Mononuclear cell (primary cell): Measurements from ENCODE around the gene INTS3. TPM values are rescaled to one million over a fixed set of nuclear protein-coding genes. Genes with fewer than 3 reads are reported as not detected.

Experiments
- H3K27me3 ChIP-seq: 2 replicates; pipeline ENCODE4 v1.6.0; 2011; ENCODE audit warnings: low read length, control low read depth; ENCODE audit not compliant: insufficient read depth
- H3K4me1 ChIP-seq: 2 replicates; pipeline ENCODE4 v1.5.1; 2011; ENCODE audit warnings: mild to moderate bottlenecking, low read length, control low read depth; ENCODE audit not compliant: insufficient read depth
- H3K4me3 ChIP-seq: 2 replicates; pipeline ENCODE4 v1.5.1; 2011; ENCODE audit warnings: mild to moderate bottlenecking, low read length, moderate library complexity
- H3K9me3 ChIP-seq: 2 replicates; pipeline ENCODE4 v1.5.1; 2011; ENCODE audit warnings: low read depth, mild to moderate bottlenecking, control low read depth, low read length
- total RNA-seq: library from RNA; depleted of rRNA; stranded (reverse); fragments of >200 nt; gene quantifications from one replicate; pipeline ENCODE4 v1.2.3, GENCODE V29; 2012

The INTS3 gene
- total RNA-seq, 1 donor = 11.6 TPM

GRCh38 chr1:153792631-153793041 lies 64.8 kb downstream of the INTS3 start:
- H3K27me3 ChIP-seq = no peaks in the 10 kb centered on the region
- H3K4me3 ChIP-seq = no peak overlapping the region
- H3K9me3 ChIP-seq = no peaks in the 10 kb centered on the region
- H3K4me1 ChIP-seq = peaks cover 61% of the 10 kb centered on the region

DNA sequence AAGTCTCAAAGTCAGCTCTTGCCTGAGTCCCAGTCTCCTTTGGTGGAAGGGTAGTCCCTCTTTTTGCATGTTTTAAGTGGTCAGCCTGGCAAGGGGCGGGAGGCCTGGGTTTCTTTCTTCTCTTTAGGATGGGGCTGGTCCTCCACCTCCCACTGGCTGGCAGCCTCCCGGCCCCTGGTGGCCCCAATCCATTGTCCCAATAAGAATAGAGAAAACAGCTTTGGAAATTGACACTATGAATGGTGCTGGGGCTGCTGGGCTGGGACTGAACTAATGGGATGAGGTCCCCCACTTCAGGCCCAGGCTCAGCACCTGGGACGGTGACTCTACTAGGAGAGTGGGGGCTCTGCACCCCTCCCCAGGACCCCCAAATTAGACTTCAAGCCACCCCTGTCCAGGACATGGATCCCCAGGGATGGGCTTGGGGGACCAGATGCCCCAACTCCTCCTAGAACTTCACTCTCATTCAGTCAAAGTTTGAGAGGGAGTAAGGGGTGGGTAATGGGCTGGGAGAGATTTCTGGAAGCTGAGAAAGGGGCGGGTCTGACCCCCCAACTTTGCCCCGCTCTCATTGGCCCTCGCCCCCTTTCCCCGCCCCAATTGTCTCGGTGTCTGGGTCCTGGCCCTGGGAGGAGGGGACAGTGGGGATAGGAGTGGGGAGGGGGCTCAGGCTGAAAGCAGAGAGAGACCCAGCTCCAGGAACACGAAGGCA lies 65.6 kb downstream of the INTS3 start:
- Histone ChIP-seq H3K27me3 (no peaks in the 10 kb centered on the region), H3K9me3 (no peaks in the 10 kb centered on the region), H3K4me1 (peaks cover 61% of the 10 kb centered on the region), H3K4me3 (no peak overlapping the region)

DNA sequence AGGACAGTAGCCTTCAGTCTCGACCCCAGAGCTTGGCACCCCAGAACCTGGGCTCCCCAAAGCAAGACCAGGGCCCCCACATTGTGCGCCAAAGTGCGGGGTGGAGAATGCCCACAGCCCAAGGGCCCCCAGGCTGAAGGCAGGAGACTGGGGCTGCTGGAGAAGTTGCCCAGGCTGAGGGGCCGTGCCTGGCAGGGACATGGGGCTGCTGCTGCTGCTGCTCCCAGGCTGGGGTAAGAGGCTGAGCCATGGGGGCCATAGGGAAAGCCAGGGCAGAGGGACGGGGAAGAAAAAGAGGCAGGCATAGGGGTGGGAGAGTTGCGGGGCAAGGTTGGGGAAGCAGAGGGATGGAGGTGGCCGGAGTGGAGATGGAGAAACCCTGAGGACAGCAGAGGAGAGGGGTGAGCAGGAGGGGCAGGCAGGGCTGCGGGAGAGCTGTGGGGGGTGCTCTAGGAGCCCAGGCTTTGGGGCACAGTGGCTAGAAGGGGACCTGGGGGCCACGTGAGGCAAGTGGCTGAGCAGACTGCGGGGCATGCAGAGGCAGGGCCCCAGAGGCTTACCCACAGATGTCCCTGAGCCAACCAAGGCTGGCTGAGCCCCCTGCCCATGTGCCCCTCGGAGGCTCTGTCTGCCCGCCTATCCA lies 66.2 kb downstream of the INTS3 start:
- H3K4me3 ChIP-seq = no peak overlapping the region
- peaks cover 59% of the 10 kb centered on the region for H3K4me1 ChIP-seq
- no peaks in the 10 kb centered on the region for H3K27me3 ChIP-seq

GRCh38 chr1:153794624-153795329 lies 66.9 kb downstream of the INTS3 start:
- peaks cover 52% of the 10 kb centered on the region for H3K4me1 ChIP-seq
- H3K9me3 ChIP-seq = no peaks in the 10 kb centered on the region
- no peak overlapping the region for H3K4me3 ChIP-seq
- no peaks in the 10 kb centered on the region for H3K27me3 ChIP-seq

More for the DNA sequence above, 66.2 kb downstream of the INTS3 start:
- no peaks in the 10 kb centered on the region for H3K9me3 ChIP-seq

DNA sequence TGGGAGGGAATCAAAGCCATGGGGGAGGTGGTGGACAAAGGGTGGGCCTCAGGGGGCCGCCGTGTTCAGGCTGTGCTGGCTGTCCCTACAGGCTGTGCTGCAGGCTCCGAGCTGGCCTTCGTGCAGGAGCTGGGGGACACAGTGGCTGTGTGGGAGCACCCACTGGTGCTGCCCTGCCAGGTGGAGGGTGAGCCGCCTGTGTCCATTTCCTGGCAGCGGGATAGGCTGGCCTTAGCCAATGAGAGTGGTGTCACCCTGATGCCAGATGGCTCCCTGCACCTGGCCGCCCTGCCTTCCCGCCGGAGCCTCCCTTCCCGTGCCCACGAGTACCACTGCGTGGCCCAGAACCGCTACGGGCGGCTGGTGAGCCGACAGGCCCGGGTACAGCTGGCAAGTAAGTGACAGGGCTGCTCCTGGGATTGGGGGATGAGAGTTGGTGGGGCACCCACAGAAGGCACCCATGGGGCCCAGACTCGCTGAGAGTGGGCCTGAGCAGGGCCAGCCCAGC lies 67.5 kb downstream of the INTS3 start:
- no peak overlapping the region for H3K4me3 ChIP-seq
- no peaks in the 10 kb centered on the region for H3K27me3 ChIP-seq
- H3K4me1 ChIP-seq = peaks cover 46% of the 10 kb centered on the region
- no peaks in the 10 kb centered on the region for H3K9me3 ChIP-seq

DNA sequence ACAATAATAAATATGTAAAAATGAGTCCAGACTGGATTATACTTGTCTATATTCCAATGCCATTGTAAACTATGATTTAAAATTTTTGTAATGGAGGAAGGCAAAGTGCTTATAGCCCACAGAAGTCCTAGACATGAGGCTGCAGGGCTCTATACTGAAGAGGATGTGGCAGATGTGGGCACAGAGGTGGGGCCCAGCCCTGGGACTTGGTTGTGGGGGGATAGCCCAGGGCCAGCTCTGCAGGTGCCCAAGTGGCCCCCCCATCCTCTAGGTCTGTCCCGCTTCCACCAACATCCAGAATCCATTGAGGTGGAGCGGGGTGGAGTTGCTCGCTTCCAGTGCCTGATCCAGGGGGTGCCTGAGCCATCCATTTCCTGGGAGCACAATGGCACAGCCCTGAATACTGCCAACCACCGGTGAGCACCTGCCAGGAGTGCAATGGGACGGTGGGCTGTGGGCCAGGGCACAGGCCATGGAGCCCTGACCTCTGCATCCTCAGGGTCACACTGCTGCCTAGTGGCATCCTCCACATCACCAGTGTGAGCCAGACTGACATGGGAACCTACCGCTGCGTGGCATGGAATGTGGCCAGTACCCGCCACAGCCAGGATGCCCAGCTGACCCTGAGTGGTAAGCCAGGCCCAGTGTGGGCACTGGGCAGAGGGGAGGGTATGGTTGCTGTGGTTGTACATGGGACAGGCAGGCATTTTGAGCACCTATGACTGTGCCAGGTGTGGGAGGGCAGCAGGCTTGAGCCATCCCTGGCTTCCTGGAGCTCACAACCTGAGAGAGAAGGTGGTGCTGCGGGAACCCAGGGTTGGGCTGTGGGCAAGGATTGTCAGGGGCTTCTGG lies 68.3 kb downstream of the INTS3 start:
- H3K4me1 ChIP-seq = peaks cover 40% of the 10 kb centered on the region
- H3K9me3 ChIP-seq = no peaks in the 10 kb centered on the region
- no peak overlapping the region for H3K4me3 ChIP-seq
- no peaks in the 10 kb centered on the region for H3K27me3 ChIP-seq

DNA sequence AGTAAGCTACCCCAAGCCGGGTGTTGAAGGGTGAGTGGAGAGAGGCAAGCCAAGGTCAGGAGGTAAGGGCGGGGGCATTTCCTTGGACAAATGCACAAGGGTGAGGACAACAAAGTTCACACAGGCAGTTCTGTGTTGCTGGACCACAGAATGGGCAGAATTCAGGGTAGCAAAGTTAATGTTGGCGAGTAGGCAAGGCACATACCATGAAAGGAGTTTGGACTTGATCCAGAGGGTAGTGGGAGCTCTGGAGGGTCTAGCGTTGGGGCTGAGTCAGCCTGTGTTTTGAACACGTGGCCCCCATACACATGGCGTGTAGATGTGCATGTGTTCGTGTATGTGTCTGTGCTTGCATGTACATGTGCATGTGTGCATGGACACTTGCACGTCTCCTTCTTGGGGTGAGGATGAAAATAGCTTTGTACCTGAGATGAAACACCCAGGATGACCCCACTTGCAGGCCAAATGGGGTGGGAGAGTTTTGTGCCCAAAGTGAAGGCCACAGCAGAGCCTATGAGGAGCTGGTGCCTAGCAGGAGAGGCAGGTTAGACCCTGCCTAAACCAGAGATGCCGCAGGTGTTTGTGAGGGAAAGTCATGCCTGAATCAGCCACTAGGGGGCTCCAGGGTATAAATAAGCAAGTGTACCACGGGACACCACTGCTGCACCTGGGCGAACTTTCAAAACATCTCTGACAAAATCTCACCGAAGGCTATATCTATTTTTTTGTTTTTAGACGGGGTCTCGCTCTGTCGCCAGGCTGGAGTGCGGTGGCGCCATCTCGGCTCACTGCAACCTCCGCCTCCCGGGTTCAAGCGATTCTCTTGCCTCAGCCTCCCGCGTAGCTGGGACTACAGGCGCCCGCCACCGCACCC lies 69.2 kb downstream of the INTS3 start:
- peaks cover 32% of the 10 kb centered on the region for H3K4me1 ChIP-seq
- no peaks in the 10 kb centered on the region for H3K27me3 ChIP-seq
- no peak overlapping the region for H3K4me3 ChIP-seq
- no peaks in the 10 kb centered on the region for H3K9me3 ChIP-seq

DNA sequence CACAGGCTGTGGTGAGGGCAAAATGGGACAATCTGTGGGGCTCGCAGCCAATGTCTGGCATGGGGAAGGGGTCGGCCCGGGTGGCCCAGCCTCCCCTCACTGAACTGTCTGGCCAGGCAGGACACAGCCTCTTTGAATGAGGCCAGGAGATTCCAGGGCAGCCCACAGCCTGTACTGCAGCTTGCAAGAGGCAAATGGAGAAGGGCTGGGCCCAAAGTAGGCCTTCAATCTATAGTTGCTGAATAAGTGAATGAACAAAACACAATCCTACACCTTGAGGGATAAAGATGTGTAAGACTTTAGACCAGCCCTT lies 70.6 kb downstream of the INTS3 start:
- Histone ChIP-seq H3K4me3 (no peak overlapping the region), H3K27me3 (no peaks in the 10 kb centered on the region), H3K4me1 (peaks cover 38% of the 10 kb centered on the region), H3K9me3 (no peaks in the 10 kb centered on the region)

DNA sequence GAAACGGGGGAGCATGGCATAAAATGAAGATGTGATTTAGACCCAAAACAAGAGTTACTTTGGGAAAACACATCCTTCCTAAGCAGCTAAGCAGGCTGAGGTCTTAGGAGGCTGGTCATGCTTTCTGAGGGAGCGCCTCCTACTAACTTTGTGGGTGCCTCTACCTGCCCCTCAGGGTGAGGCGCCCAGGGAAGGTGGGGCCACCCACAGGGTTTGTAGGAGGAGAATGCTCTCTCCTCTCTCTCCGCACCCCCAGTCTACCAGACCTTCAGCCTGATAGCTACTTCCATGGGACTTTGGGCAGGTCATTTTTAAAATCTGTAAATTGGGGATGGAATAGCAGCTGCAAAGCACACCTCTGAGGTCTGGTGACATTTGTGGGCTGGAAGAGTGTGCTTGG lies 71.2 kb downstream of the INTS3 start:
- H3K9me3 ChIP-seq = no peaks in the 10 kb centered on the region
- no peaks in the 10 kb centered on the region for H3K27me3 ChIP-seq
- peaks cover 43% of the 10 kb centered on the region for H3K4me1 ChIP-seq

GRCh38 chr1:153799566-153800465 lies 72.0 kb downstream of the INTS3 start:
- Histone ChIP-seq H3K4me3 (no peak overlapping the region), H3K27me3 (no peaks in the 10 kb centered on the region), H3K4me1 (peaks cover 51% of the 10 kb centered on the region), H3K9me3 (no peaks in the 10 kb centered on the region)

More for the DNA sequence above, 71.2 kb downstream of the INTS3 start:
- H3K4me3 ChIP-seq = no peak overlapping the region

DNA sequence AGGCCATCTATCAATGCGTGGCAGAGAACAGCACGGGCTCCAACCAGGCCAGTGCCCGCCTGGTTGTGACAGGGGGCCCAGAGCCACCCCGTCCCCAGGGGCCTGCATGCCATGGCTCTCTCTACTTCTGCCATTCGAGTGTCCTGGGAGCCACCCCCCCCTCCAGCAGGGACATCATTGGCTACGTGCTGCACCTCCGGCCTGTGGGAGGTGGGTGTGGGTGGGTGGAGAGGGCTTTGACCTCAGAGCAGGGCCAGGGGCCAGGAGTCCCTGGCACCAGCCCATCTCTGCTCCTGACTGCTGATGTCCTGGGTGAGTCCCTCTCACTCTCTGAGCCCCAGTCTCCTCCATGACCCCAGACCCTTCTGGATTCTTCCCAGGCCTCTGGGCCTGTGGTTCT lies 72.7 kb downstream of the INTS3 start:
- Histone ChIP-seq H3K4me1 (peaks cover 52% of the 10 kb centered on the region), H3K4me3 (no peak overlapping the region), H3K9me3 (no peaks in the 10 kb centered on the region), H3K27me3 (no peaks in the 10 kb centered on the region)

- Histone ChIP-seq H3K4me3 (no peak overlapping the region), H3K4me1 (peaks cover 52% of the 10 kb centered on the region), H3K27me3 (no peaks in the 10 kb centered on the region), H3K9me3 (no peaks in the 10 kb centered on the region)
These were observed 73.3 kb downstream of the INTS3 start for GRCh38 chr1:153801028-153801625.
